OCI-LY7 (cell line): ENCODE measurements around the gene UBAP2. TPM values are rescaled to one million over a fixed set of nuclear protein-coding genes. Genes with fewer than 3 reads are reported as not detected.
"Not testable (repeated sequence)": the region's sequence is repeated elsewhere in the genome, so short reads cannot be mapped to it uniquely, and the experiment has no call there.

Source experiments
- BruUV-seq: library from RNA; stranded (reverse); fragments of 400-500 nt; replicated peaks from 2 replicates; lab custom pipeline; 2021; lab: Mats Ljungman, UMichigan
- CTCF ChIA-PET: fragments of 300-600 bp; sonication (Branson Sonifier 250); formaldehyde crosslinking; loops from one replicate; lab custom pipeline; 2022; ENCODE audit warnings: antibody characterized with exemption; ENCODE audit not compliant: unreplicated experiment; lab: Charles Lee
- POLR2A ChIA-PET: fragments of 300-600 bp; sonication (Branson Sonifier 250); formaldehyde crosslinking; loops from one replicate; lab custom pipeline; 2022; ENCODE audit warnings: antibody characterized with exemption; lab: Charles Lee
- DNase-seq: peaks from one replicate; pipeline ENCODE4 v3.0.0-alpha.2; 2015; ENCODE audit warnings: low spot score
- H2AFZ ChIP-seq: fragments of 200-600 bp; sonication (generic), shearing (Covaris generic); 2 replicates; pipeline ENCODE4 v1.6.1; 2014; ENCODE audit warnings: mild to moderate bottlenecking, antibody characterized with exemption, low read length, moderate library complexity
- H3K27ac ChIP-seq: fragments of 200-600 bp; sonication (generic); 2 replicates; pipeline ENCODE4 v1.5.1; 2014; ENCODE audit warnings: mixed run types, low read depth, mild to moderate bottlenecking, moderate library complexity, low read length, inconsistent platforms; ENCODE audit not compliant: poor library complexity, severe bottlenecking
- H3K36me3 ChIP-seq: fragments of 200-600 bp; sonication (generic); 2 replicates; pipeline ENCODE4 v1.6.1; 2014; ENCODE audit warnings: mild to moderate bottlenecking, antibody characterized with exemption, low read length, moderate library complexity, mixed read lengths; ENCODE audit not compliant: insufficient read depth
- H3K4me1 ChIP-seq: fragments of 200-600 bp; sonication (generic); 2 replicates; pipeline ENCODE4 v1.5.1; 2014; ENCODE audit warnings: mild to moderate bottlenecking, low read length; ENCODE audit not compliant: insufficient read depth, poor library complexity, severe bottlenecking
- H3K4me2 ChIP-seq: fragments of 200-600 bp; sonication (generic); 2 replicates; pipeline ENCODE4 v1.6.1; 2014; ENCODE audit warnings: mild to moderate bottlenecking, low read length
- H3K4me3 ChIP-seq: fragments of 200-600 bp; sonication (generic); 2 replicates; pipeline ENCODE4 v1.5.1; 2014; ENCODE audit warnings: mild to moderate bottlenecking, low read depth, low read length; ENCODE audit not compliant: poor library complexity, severe bottlenecking
- H3K79me2 ChIP-seq: fragments of 200-600 bp; sonication (generic); 2 replicates; pipeline ENCODE4 v1.6.1; 2016; ENCODE audit warnings: low read depth, mild to moderate bottlenecking, low read length, moderate library complexity, mixed read lengths; ENCODE audit not compliant: insufficient read depth
- H3K9me2 ChIP-seq: fragments of 200-600 bp; sonication (generic); 2 replicates; pipeline ENCODE4 v1.6.1; 2016; ENCODE audit warnings: mild to moderate bottlenecking, low read length, mixed read lengths; ENCODE audit not compliant: insufficient read depth
- H3K9me3 ChIP-seq: fragments of 200-600 bp; sonication (generic); 2 replicates; pipeline ENCODE4 v1.6.1; 2014; ENCODE audit warnings: mild to moderate bottlenecking, mixed run types, low read length, mixed read lengths
- H4K20me1 ChIP-seq: fragments of 200-600 bp; sonication (generic); 2 replicates; pipeline ENCODE4 v1.6.1; 2014; ENCODE audit warnings: mild to moderate bottlenecking, antibody characterized with exemption, low read length, moderate library complexity, mixed read lengths; ENCODE audit not compliant: insufficient read depth
- CTCF ChIP-seq: fragments of 200-600 bp; sonication (generic); conservative IDR thresholded peaks from 2 replicates; pipeline ENCODE4 v1.5.1; 2014; ENCODE audit warnings: mild to moderate bottlenecking, antibody characterized with exemption, low read length, moderate library complexity, mixed read lengths
- EZH2phosphoT487 ChIP-seq: fragments of 200-600 bp; sonication (generic); IDR thresholded peaks from 2 replicates; pipeline ENCODE4 v1.6.1; 2018; ENCODE audit warnings: low read depth, borderline replicate concordance, mild to moderate bottlenecking, mixed run types, antibody characterized with exemption, low read length, moderate library complexity, mixed read lengths
- intact Hi-C: fragments of 100-400 bp; cut with micrococcal nuclease; formaldehyde crosslinking; loops from one replicate; pipeline ENCODE4 v1.10.0; 2022; ENCODE audit not compliant: unreplicated experiment
- total RNA-seq, 2 experiments: library from RNA; depleted of rRNA in 1 of 2; stranded (reverse); fragments of >200 nt in 1 of 2; shearing (Covaris generic) in 1 of 2; gene quantifications; 2 replicates each; pipeline ENCODE4 v1.2.3, GENCODE V29; 2014 to 2022

The UBAP2 gene
- total RNA-seq, 2 experiments from 2014 or later: 28.5 to 63.9 TPM

- Histone ChIP-seq H3K4me2 (no peak overlapping the region), H3K9me2 (no peaks in the 10 kb centered on the region), H3K4me1 (no peaks in the 10 kb centered on the region), H2AFZ (no peak overlapping the region), H3K4me3 (no peak overlapping the region), H3K9me3 (no peaks in the 10 kb centered on the region), H4K20me1 (no peaks in the 10 kb centered on the region), H3K36me3 (peaks cover 88% of the 10 kb centered on the region), H3K79me2 (no peaks in the 10 kb centered on the region), H3K27ac (no peak overlapping the region)
- TF ChIP-seq CTCF: no peak
- no peak for TF ChIP-seq EZH2phosphoT487
- ChIA-PET CTCF (no interaction called here), POLR2A (interaction anchor here (0.6 to 1.1 kb wide), 4 partner anchors 9 to 530 kb away, joined by 3 to 4 read pairs (median 4); no protein-coding TSS in a partner anchor)
- DNase-seq: no peak
- intact Hi-C loops: no loop called here
- no TSS peak for BruUV-seq
Measured at GRCh38 chr9:33972698-33973097, 76.0 kb downstream of the UBAP2 start.

- Histone ChIP-seq H3K4me3 (no peak overlapping the region), H4K20me1 (no peaks in the 10 kb centered on the region), H3K36me3 (peaks cover 85% of the 10 kb centered on the region), H3K79me2 (no peaks in the 10 kb centered on the region), H3K4me1 (no peaks in the 10 kb centered on the region), H3K27ac (no peak overlapping the region), H3K4me2 (no peak overlapping the region), H2AFZ (no peak overlapping the region), H3K9me3 (no peaks in the 10 kb centered on the region), H3K9me2 (no peaks in the 10 kb centered on the region)
- intact Hi-C loops: no loop called here
- BruUV-seq: no TSS peak
- no peak for DNase-seq
- POLR2A ChIA-PET: interaction anchor here (0.9 to 1.3 kb wide), 3 partner anchors 8 to 19 kb away, joined by 3 to 4 read pairs (median 4); no protein-coding TSS in a partner anchor
- TF ChIP-seq CTCF (no peak), EZH2phosphoT487 (no peak)
- CTCF ChIA-PET: no interaction called here
Measured at GRCh38 chr9:33964086-33964768, 84.5 kb downstream of the UBAP2 start.

- H3K36me3 ChIP-seq: peaks cover 85% of the 10 kb centered on the region
- DNase-seq, BruUV-seq, H3K4me1 ChIP-seq, H2AFZ ChIP-seq, H3K9me3 ChIP-seq, intact Hi-C loops, CTCF ChIA-PET, H3K4me3 ChIP-seq, H4K20me1 ChIP-seq, H3K79me2 ChIP-seq, POLR2A ChIA-PET, H3K9me2 ChIP-seq, H3K4me2 ChIP-seq, H3K27ac ChIP-seq: not testable (repeated sequence)
Measured at GRCh38 chr9:33962468-33962867, 86.2 kb downstream of the UBAP2 start.
